Measurements from ENCODE around the gene XIRP1.

The XIRP1 gene

DNA sequence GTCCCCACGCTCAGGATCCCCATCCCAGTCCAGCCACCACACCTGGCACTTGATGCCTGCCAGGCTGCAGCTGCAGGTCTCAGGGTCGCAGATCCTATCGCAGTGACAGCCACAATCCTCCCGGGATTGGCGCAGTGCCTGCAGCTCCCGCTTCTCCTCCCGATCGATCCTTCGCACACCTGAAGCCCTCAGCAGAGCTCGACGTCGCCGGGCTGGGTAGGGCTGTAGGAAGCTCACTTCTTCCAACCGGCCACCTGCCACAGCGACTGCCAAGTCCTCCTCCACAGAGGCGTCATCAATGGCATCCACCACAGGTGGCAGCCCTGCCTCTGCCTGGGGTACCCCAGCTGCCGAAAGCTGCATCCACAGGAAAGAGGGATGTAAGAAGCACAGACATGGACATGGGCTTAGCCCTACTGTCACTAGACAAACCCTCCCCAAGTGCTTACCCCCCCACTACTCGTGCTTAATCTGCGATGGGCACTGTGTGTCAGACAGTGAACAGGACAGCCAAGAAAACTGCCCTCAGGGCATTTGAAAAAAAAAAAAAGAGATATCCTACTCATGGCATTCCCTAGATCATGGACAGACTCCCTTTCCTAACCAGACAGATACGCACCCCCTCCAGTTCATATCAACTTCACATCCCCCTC, 48.2 kb downstream of the XIRP1 start:
- DNase-seq (ENCODE audit: low read depth) = no peak

DNA sequence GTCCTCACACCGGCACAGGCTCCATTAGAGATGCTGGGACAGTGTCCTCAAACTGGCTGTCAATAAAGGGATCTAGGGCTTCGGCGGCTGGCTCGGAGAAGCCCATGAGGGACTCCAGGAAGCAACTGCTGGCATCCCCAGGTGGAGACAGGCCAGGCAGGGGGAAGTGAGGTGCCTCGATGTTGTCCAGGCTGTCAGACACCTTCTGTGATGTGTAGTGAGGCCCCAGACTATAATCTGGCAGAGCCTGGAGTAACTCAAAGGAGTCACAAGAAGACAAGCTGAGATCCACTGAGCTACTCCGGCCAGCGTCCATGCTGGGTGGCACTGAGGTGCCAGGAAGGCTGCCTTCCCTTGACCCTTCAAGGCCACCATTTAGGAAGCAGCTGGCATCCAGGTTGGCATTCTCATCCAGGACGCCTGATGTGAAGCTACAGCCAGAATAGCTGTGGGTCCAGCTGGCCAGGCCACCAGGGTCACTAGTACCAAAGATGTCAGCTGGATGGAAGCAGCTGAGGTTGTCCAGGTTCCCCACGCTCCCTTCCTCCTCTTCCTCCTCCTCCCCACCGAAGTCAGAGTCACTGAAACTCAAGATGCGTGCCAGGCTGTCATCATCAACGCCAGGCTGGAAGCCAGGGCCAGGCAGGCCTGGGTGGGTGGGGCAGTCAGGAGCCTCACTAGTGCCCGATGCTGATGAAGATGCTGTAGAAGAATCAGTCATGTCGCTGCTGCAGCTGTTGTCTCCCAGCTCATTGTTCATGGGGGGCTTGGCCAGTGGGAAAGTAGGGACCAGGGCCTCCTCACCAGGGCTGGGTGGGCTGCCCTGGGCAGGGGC, 49.1 kb downstream of the XIRP1 start:
- DNase-seq (ENCODE audit: low read depth) = no peak

DNA sequence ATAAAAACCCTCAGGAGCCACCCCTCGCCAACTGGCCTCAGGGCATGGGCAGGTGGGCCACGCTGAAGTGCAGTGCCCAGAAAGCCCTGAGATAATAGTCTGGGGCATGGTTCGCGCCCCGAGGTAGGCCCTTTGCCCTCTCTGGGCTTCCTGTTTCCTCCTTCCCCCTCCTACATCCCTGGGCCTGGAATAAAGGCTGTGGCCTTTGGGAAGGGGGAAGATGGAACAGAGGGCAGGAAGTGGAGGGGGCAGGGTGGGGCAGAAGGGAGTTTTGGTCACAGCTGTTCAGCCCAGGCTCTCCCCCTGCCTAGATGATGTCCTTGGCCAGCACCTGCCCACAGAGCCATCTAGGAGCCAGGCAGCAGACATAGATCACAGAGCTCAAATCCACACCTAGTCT, 50.3 kb downstream of the XIRP1 start:
- DNase-seq (ENCODE audit: low read depth) = no peak

DNA sequence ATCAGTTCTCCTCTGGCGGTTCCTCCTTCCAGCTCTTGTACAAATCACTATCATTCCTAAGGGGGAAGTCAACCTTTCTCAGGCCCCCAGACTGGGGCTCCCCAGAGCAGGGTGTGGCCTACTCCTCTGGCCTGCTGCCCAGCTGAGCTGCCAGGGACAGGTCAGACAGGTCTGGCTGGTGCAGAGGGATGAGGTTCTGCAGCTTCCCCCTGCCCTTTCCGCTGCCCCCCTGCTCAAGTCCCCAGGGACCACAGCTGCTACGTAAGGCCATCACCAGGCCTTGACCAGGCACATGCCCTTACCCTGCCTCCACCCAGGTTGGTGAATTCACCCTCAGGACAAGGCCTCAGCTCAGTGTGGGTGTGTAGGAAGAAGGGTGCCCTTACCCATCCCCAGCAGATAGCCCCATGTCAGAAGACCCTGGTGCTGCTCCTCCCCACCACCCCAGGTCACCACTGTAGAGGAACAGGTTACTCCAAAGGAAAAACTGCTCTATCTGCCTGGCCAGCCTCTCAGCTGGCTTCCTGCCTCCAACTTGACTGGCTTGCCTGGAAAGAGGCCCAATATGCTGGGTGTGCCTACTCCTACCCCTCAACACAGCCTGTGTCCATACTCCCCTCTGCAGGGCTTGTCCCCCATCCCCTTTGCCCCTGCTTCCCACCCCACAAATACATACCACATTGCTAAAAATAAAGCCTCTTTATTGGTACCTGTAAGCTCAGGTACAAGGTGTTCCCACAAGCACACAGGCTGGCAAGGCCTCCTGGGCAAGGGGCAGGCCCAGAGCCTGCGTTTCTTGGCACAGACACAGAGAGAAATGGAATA, 51.0 kb downstream of the XIRP1 start:
- no peak for DNase-seq (ENCODE audit: low read depth)

DNA sequence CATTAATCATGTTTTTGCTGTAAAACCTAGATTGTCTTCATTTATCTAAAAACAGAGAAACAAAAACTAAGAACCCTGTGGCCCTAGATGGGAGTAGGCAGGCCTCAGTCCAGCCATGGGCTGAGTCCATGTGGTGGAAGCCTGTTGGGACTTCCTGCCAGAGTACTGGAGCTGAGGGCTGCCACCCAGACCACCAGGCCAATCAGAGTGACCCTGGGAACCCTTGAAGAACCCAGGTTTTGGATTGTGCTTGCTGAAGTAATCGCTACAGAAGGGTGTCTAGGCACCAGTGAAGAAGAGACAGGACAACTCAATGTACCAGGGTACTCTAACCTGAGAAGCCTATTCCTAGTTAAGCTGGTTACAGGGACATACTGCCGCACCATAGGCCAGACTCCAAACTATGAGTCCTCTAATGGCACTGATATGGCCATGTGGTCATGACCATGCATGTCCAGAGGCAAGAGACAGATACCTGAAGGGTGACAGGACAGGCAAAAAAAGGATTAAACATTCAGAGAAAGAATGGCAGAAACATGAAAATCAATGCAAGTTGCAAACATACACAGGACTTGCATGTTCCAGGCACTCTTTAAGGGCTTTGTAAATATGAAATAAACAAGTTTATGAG, 51.9 kb downstream of the XIRP1 start:
- no peak for DNase-seq (ENCODE audit: low read depth)

DNA sequence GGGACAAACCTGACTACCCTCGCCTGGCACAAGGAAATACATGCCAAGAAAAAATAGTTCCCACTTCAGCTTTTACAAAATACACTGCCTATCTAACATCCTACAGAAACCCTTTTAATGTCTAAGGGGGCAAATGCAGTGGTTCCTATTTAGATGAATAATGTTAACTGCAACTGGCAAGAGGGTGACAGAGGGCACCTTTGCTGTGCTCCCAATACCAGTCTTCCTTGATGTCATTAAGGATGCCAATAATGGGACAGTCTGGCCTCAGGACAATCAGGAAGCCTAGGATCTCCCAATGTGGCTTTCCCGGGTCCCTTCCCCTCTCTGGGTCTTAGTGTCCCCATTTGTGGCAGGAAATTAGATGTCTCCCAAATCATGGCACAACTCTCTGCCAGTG, 53.0 kb downstream of the XIRP1 start:
- DNase-seq (ENCODE audit: low read depth) = no peak

DNA sequence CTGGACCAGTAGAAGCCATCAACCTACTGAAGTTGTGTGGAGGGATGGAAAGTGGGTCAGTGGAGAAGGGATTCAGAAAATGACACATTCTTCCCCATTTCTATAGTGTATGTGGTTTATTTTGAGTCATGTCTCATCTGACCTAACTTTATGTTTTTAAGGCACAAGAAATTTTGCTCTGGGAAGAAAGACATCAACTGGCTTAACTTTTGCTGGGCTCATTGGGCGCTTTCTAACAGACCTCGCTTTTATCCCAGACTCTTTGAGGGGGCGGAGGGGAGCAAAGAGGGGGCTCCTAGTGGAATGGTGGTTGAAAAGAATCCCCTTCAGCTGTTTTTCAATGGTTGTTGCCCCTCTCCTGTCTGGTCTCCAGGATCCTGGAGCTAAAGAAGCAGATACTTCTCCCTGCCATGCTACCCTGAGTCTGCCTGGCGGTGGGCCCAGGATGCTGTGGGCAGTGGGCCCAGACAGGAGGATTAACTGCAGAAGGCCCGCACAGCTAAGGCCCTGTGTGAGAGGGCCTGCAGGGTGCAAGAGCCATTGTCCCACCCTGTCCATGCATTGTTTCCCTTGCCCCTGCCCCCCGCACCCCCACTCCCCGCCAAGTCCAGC, 53.5 kb downstream of the XIRP1 start:
- no peak for DNase-seq (ENCODE audit: low read depth)

DNA sequence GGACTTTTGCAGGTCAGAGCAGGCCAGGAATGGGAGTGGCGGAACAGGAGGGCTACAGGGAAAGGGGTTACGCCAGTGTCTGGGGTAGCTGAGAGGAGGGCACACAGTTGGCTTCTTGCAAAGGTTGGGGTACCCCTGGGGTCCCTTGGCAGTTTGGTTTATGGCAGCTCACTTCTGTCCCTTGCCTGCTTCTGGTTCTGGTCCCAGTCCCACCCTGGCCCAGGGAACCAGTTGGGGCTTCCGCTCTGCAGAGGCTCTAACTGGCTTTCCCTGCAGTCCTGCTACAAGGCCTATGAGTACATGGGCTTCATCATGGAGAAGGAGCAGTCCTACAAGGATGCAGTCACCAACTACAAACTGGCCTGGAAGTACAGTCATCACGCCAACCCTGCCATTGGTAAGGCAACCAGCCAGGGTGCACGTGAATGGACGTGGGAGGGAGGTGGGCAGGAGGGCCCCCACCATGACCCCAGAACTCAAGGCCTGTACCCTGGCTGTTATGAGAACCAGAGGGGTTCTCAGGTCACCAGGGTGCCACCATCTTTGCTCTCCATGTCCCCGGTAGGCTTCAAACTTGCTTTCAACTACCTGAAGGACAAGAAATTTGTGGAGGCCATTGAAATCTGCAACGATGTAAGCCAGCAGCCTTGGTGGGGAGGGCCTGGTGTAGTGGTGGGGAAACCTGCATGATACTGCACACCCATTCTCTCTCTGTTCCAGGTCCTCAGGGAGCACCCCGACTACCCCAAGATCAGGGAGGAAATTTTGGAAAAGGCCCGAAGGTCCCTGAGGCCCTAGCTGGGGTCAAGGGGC, 54.2 kb downstream of the XIRP1 start:
- no peak for DNase-seq (ENCODE audit: low read depth)

DNA sequence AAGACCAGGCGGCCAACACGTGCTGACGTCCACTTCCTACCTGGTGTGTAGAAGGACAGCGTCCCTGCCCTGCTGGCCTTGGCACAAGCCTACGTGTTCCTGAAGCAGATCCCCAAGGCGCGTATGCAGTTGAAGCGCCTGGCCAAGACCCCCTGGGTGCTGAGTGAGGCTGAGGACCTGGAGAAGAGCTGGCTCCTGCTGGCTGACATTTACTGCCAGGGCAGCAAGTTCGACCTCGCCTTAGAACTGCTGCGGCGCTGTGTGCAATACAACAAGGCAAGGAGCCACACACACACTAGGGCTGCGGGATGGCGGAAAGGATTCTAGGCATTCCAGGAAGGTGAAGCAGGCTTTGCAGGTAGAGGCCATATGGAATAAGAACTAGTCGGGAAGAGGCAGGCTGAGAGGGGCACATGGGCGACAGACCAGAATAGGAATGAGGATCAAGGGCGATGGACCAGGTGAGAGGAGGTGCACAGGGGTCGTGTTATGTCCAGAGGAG, 54.9 kb downstream of the XIRP1 start:
- no peak for DNase-seq (ENCODE audit: low read depth)

DNA sequence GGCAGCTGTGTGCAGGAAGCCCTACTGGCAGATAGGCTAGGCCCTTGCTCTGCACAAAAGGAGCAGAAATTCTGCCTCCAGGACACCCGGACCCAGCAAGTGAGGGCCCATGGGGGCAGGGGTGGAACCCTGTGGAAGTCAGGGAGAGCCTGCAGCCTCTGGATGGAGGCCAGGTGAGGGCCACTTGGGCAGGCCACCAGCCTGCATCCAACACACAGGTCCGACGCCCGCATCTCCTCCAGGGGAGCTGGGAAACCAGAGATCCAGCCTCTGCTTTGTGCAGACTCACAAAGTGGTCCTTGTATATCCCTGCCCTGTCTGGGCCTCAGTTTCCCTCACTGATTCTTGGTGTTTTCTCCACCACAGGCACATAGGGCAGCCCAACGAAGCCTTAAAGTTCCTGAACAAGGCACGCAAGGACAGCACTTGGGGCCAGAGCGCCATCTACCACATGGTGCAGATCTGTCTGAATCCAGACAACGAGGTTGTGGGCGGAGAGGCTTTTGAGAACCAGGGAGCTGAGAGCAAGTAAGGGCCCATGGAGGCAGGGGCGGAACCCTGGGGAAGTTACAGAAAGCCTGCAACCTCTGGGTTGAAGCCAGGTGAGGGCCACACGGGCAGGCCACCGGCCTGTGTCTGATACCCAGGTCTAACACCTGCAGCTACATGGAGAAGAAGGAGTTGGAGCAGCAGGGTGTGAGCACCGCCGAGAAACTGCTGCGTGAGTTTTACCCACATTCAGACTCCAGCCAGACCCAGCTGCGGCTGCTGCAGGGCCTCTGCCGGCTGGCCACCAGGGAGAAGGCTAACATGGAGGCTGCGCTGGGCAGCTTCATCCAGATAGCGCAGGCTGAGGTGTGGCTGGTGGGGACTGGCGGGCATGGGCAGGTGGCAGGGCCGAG, 55.6 kb downstream of the XIRP1 start:
- DNase-seq (ENCODE audit: low read depth) = no peak

DNA sequence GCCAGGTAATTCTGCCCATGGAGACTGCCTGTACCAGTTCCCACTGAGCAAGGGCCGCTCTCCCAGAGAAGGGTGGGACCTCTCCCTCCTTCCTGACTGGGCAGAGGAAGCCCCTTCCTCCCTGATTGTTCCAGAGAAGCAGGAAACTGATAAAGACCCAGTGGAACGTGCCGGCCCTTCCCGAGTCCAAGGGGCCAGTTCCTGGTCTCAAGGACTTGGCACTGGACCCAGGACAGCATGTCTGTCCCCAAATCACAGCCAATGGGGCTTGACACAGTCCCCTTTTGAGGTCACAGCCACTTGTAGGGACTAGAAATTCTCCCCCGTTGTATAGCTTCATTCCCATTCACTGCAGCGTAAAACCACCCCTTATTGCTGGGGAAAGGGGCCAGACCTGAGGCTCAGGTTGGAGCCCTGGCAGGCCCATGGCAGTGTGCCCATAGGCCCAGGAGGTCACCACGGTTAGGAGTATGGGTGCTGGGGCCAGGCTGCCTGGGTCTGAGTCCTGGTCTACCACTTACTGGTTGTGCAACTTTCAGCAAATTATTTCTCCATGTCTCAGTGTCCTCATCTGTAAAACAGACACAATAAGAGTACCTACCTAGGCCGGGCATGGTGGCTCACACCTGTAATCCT, 57.1 kb downstream of the XIRP1 start:
- DNase-seq (ENCODE audit: low read depth) = no peak

DNA sequence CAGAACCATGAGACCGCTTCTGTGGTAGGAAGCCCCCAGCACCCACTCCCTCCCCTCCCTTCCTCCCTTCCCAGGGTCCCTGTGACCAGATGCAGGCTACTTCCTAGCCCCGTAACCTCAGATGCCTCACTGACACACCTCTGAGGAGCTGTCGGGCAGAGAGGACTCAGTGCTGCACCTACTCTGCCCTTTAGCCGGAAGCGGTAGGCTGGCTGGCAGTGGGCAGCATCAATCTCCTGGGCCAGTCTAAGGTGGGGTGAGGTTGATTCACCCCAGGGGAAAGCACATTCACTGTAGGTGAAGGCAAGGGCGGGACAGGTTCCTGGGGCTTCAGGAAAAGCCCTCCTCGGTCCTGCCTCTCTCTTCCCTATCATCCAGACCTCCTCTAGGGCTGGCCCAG, 58.1 kb downstream of the XIRP1 start:
- DNase-seq (ENCODE audit: low read depth) = no peak

DNA sequence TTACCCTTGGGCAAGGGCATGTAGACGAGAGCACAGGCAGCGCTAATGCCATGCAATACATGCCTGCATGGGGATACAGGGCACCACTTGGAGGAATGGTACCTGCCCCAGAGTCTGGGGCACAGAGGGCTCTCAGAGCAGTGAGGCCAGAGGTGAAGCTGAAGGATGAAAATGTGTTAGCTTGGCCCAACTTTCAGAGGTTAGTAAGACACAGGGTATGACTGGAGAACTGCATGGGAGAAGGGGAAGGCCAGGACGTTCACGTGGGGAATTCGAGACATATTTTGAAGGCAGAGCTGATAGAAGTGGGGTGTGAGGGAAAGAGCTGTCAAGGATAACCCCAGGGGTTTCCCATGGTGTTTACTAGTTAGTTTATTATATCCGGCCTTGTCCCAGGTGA, 58.6 kb downstream of the XIRP1 start:
- no peak for DNase-seq (ENCODE audit: low read depth)

Data from stromal cell of bone marrow (primary cell).